Activated B cell treated with CpG ODN at 0.5 μM for 24 hours (primary cell): Measurements from ENCODE around the gene LAMA1. TPM values are rescaled to one million over a fixed set of nuclear protein-coding genes. Genes with fewer than 3 reads are reported as not detected.

Experiments
- ATAC-seq: fragments of 200-7000 bp; cut with Tn5 transposase; one replicate; pipeline ENCODE4 v1.10.0; 2021; ENCODE audit warnings: low read depth, mild to moderate bottlenecking, moderate library complexity
- CTCF ChIA-PET: fragments of 350-600 bp; sonication (Branson Sonifier 250); formaldehyde crosslinking; loops from one replicate; lab custom pipeline; 2021; ENCODE audit warnings: antibody characterized with exemption; lab: Charles Lee
- POLR2A ChIA-PET: fragments of 350-600 bp; sonication (Branson Sonifier 250); formaldehyde crosslinking; loops from one replicate; lab custom pipeline; 2021; ENCODE audit warnings: antibody characterized with exemption; lab: Charles Lee
- DNase-seq: peaks from one replicate; pipeline ENCODE4 v3.0.0; 2022
- H3K27ac Mint-ChIP-seq: one replicate; pipeline ENCODE4 v1.8.0; 2020; ENCODE audit warnings: mixed read lengths
- H3K27me3 Mint-ChIP-seq: one replicate; pipeline ENCODE4 v1.8.0; 2021; ENCODE audit warnings: mixed read lengths
- H3K36me3 Mint-ChIP-seq: one replicate; pipeline ENCODE4 v1.8.0; 2021; ENCODE audit warnings: low read depth, mixed read lengths
- H3K4me1 Mint-ChIP-seq: one replicate; pipeline ENCODE4 v1.8.0; 2021; ENCODE audit warnings: mixed read lengths
- H3K4me3 Mint-ChIP-seq: one replicate; pipeline ENCODE4 v1.8.0; 2020; ENCODE audit warnings: mild to moderate bottlenecking, mixed read lengths
- H3K9me3 Mint-ChIP-seq: one replicate; pipeline ENCODE4 v1.8.0; 2020; ENCODE audit warnings: mixed read lengths
- CTCF ChIP-seq: fragments of 200-600 bp; IDR thresholded peaks from one replicate; pipeline ENCODE4 v1.8.0; 2022; ENCODE audit warnings: antibody characterized with exemption, mild to moderate bottlenecking
- intact Hi-C: fragments of 100-400 bp; cut with micrococcal nuclease; formaldehyde crosslinking; loops from one replicate; pipeline ENCODE4 v1.15.1; 2024
- total RNA-seq: library from RNA; stranded (reverse); gene quantifications from 2 replicates; pipeline ENCODE4 v1.2.3, GENCODE V29; 2022

LAMA1 gene
- not detected in 2 replicates for total RNA-seq

GRCh38 chr18:7117390-7118355 is at the start of gene LAMA1:
Gene LAMA1, minus strand, starts transcription at chr18:7117797. Its CDS starts 77 bp downstream, at chr18:7117720.
- intact Hi-C loops: no loop called here

GRCh38 chr18:7165846-7166393 is 48.3 kb upstream of the LAMA1 start:
- Mint-ChIP-seq H3K27me3 (peaks cover 2% of the 10 kb centered on the region), H3K27ac (no peak overlapping the region), H3K4me3 (no peak overlapping the region), H3K9me3 (peaks cover 3% of the 10 kb centered on the region), H3K36me3 (no peaks in the 10 kb centered on the region), H3K4me1 (no peaks in the 10 kb centered on the region)
- ChIA-PET CTCF (no interaction called here), POLR2A (no interaction called here)
- intact Hi-C loops: no loop called here
- no peak for TF ChIP-seq CTCF
- DNase-seq: no peak
- ATAC-seq: no peak

More at GRCh38 chr18:7117390-7118355, at the start of gene LAMA1:
- H3K36me3 Mint-ChIP-seq: no peaks in the 10 kb centered on the region
- no peak within 1 kb of the TSS for H3K27ac Mint-ChIP-seq
- DNase-seq (no peak), ATAC-seq (no peak)
- no peak for TF ChIP-seq CTCF
- H3K4me1 Mint-ChIP-seq: peaks cover 7% of the 10 kb centered on the region
- H3K9me3 Mint-ChIP-seq: peaks cover 7% of the 10 kb centered on the region
- ChIA-PET POLR2A (no interaction called here), CTCF (no interaction called here)
- H3K4me3 Mint-ChIP-seq: no peak within 1 kb of the TSS
- H3K27me3 Mint-ChIP-seq: peaks cover 27% of the 10 kb centered on the region

- DNase-seq (no peak), ATAC-seq (no peak)
- peaks cover 2% of the 10 kb centered on the region for H3K27me3 Mint-ChIP-seq
- H3K4me3 Mint-ChIP-seq: no peak overlapping the region
- no peak overlapping the region for H3K27ac Mint-ChIP-seq
- no peaks in the 10 kb centered on the region for H3K36me3 Mint-ChIP-seq
- no peak for TF ChIP-seq CTCF
- ChIA-PET POLR2A (no interaction called here), CTCF (no interaction called here)
- H3K4me1 Mint-ChIP-seq: no peaks in the 10 kb centered on the region
- peaks cover 3% of the 10 kb centered on the region for H3K9me3 Mint-ChIP-seq
- intact Hi-C loops: no loop called here
Measured at GRCh38 chr18:7164323-7165004, 46.9 kb upstream of the LAMA1 start.

- Mint-ChIP-seq H3K27ac (no peak overlapping the region), H3K9me3 (peaks cover 4% of the 10 kb centered on the region), H3K4me3 (no peak overlapping the region), H3K27me3 (peaks cover 2% of the 10 kb centered on the region), H3K4me1 (no peaks in the 10 kb centered on the region), H3K36me3 (no peaks in the 10 kb centered on the region)
- intact Hi-C loops: no loop called here
- no peak for ATAC-seq
- TF ChIP-seq CTCF: no peak
- DNase-seq: no peak
- ChIA-PET CTCF (no interaction called here), POLR2A (no interaction called here)
Measured at GRCh38 chr18:7158216-7158615, 40.6 kb upstream of the LAMA1 start.

- intact Hi-C loops: no loop called here
Measured at GRCh38 chr18:7157760-7158159, 40.2 kb upstream of the LAMA1 start.

More at GRCh38 chr18:7157760-7158159, 40.2 kb upstream of the LAMA1 start:
- TF ChIP-seq CTCF: no peak
- ChIA-PET POLR2A (no interaction called here), CTCF (no interaction called here)
- ATAC-seq (no peak), DNase-seq (no peak)
- Mint-ChIP-seq H3K4me3 (no peak overlapping the region), H3K27me3 (peaks cover 2% of the 10 kb centered on the region), H3K4me1 (no peaks in the 10 kb centered on the region), H3K27ac (no peak overlapping the region), H3K9me3 (peaks cover 4% of the 10 kb centered on the region), H3K36me3 (no peaks in the 10 kb centered on the region)
